ENCODE results near the gene ZNF556. TPM values are rescaled to one million over a fixed set of nuclear protein-coding genes. Genes with fewer than 3 reads are reported as not detected.

The ZNF556 gene
- total RNA-seq, 1 experiment from 2014 or later = not detected

GRCh38 chr19:2877398-2878331 is 10.5 kb downstream of the ZNF556 start:
- Histone ChIP-seq H3K36me3 (ENCODE audit: insufficient read depth, low read length, poor library complexity, severe bottlenecking) (no peaks in the 10 kb centered on the region), H3K4me3 (ENCODE audit: low read depth, low read length, poor library complexity, severe bottlenecking) (no peak overlapping the region), H3K27ac (ENCODE audit: low read depth, low read length, poor library complexity, severe bottlenecking) (no peak overlapping the region), H3K4me1 (ENCODE audit: insufficient read depth, low read length, poor library complexity, severe bottlenecking) (no peaks in the 10 kb centered on the region), H3K27me3 (replicated peaks; ENCODE audit: insufficient read depth, low read depth, low read length, poor library complexity) (no peaks in the 10 kb centered on the region), H3K9me3 (ENCODE audit: low read depth, low read length, poor library complexity, severe bottlenecking) (peaks cover 30% of the 10 kb centered on the region)
- BruUV-seq (replicated peaks) = no TSS peak
- ChIA-PET POLR2A (ENCODE audit: low non-redundant PET) (no interaction called here), CTCF (no interaction called here)
- no peak for DNase-seq (ENCODE audit: low spot score)
- no peak for TF ChIP-seq EZH2 (IDR thresholded peaks at IDR 0.05; ENCODE audit: borderline replicate concordance, low read depth, low read length, poor library complexity, severe bottlenecking)
- TF ChIP-seq, protein P1, sequence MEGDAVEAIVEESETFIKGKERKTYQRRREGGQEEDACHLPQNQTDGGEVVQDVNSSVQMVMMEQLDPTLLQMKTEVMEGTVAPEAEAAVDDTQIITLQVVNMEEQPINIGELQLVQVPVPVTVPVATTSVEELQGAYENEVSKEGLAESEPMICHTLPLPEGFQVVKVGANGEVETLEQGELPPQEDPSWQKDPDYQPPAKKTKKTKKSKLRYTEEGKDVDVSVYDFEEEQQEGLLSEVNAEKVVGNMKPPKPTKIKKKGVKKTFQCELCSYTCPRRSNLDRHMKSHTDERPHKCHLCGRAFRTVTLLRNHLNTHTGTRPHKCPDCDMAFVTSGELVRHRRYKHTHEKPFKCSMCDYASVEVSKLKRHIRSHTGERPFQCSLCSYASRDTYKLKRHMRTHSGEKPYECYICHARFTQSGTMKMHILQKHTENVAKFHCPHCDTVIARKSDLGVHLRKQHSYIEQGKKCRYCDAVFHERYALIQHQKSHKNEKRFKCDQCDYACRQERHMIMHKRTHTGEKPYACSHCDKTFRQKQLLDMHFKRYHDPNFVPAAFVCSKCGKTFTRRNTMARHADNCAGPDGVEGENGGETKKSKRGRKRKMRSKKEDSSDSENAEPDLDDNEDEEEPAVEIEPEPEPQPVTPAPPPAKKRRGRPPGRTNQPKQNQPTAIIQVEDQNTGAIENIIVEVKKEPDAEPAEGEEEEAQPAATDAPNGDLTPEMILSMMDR (conservative IDR thresholded peaks at IDR 0.05; ENCODE audit: low read depth, low read length) = no peak
- intact Hi-C loops (cut with micrococcal nuclease; ENCODE audit: unreplicated experiment) = no loop called here

- no peak overlapping the region for H3K27ac ChIP-seq (ENCODE audit: low read depth, low read length, poor library complexity, severe bottlenecking)
- ChIA-PET POLR2A (ENCODE audit: low non-redundant PET) (no interaction called here), CTCF (no interaction called here)
- no peak for DNase-seq (ENCODE audit: low spot score)
- H3K27me3 ChIP-seq (replicated peaks; ENCODE audit: insufficient read depth, low read depth, low read length, poor library complexity) = no peaks in the 10 kb centered on the region
- peaks cover 6% of the 10 kb centered on the region for H3K4me1 ChIP-seq (ENCODE audit: insufficient read depth, low read length, poor library complexity, severe bottlenecking)
- H3K36me3 ChIP-seq (ENCODE audit: insufficient read depth, low read length, poor library complexity, severe bottlenecking) = no peaks in the 10 kb centered on the region
- peaks cover 4% of the 10 kb centered on the region for H3K9me3 ChIP-seq (ENCODE audit: low read depth, low read length, poor library complexity, severe bottlenecking)
- H3K4me3 ChIP-seq (ENCODE audit: low read depth, low read length, poor library complexity, severe bottlenecking) = no peak overlapping the region
- no TSS peak for BruUV-seq (replicated peaks)
- intact Hi-C loops (cut with micrococcal nuclease; ENCODE audit: unreplicated experiment) = no loop called here
- TF ChIP-seq EZH2 (IDR thresholded peaks at IDR 0.05; ENCODE audit: borderline replicate concordance, low read depth, low read length, poor library complexity, severe bottlenecking) = no peak
- TF ChIP-seq, protein P1 (conservative IDR thresholded peaks at IDR 0.05; ENCODE audit: low read depth, low read length) = no peak
Measured at GRCh38 chr19:2883686-2884439, 16.7 kb downstream of the ZNF556 start.

DNA sequence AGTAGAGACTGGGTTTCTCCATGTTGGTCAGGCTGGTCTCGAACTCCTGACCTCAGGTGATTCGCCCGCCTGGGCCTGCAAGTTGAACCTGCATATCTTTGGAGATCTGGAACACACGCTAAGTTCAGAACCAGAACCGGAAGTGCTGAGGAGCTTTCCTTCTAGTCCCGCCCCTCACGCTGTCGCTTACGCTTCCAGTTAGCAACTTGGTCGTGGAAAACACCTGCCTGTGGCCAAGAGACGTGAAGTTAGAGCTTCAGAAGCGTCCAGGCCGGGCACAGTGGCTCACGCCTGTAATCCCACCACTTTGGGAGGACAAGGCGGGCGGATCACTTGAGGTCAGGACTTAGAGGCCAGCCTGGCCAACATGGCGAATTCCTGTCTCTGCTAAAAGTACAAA is 18.6 kb downstream of the ZNF556 start:
- ChIA-PET CTCF (no interaction called here), POLR2A (ENCODE audit: low non-redundant PET) (interaction anchor here (0.7 kb wide), 1 partner anchor 167 kb away, joined by 14 read pairs; no protein-coding TSS in a partner anchor)
- Histone ChIP-seq H3K4me3 (ENCODE audit: low read depth, low read length, poor library complexity, severe bottlenecking) (no peak overlapping the region), H3K36me3 (ENCODE audit: insufficient read depth, low read length, poor library complexity, severe bottlenecking) (no peaks in the 10 kb centered on the region), H3K4me1 (ENCODE audit: insufficient read depth, low read length, poor library complexity, severe bottlenecking) (peaks cover 6% of the 10 kb centered on the region), H3K27me3 (replicated peaks; ENCODE audit: insufficient read depth, low read depth, low read length, poor library complexity) (no peaks in the 10 kb centered on the region), H3K9me3 (ENCODE audit: low read depth, low read length, poor library complexity, severe bottlenecking) (no peaks in the 10 kb centered on the region), H3K27ac (ENCODE audit: low read depth, low read length, poor library complexity, severe bottlenecking) (no peak overlapping the region)
- DNase-seq (ENCODE audit: low spot score) = no peak
- no TSS peak for BruUV-seq (replicated peaks)
- intact Hi-C loops (cut with micrococcal nuclease; ENCODE audit: unreplicated experiment) = no loop called here
- TF ChIP-seq EZH2 (IDR thresholded peaks at IDR 0.05; ENCODE audit: borderline replicate concordance, low read depth, low read length, poor library complexity, severe bottlenecking) = no peak
- TF ChIP-seq, protein P1 (conservative IDR thresholded peaks at IDR 0.05; ENCODE audit: low read depth, low read length) = no peak

Measured in A673 (cell line).